Measurements from ENCODE around the gene PDE4DIP. TPM values are rescaled to one million over a fixed set of nuclear protein-coding genes. Genes with fewer than 3 reads are reported as not detected.
"Not testable (repeated sequence)": the region's sequence is repeated elsewhere in the genome, so short reads cannot be mapped to it uniquely, and the experiment has no call there.

Gene PDE4DIP
- polyA plus RNA-seq, 4 donors = 66.4 to 137 (median 114) TPM

- not testable (repeated sequence) for DNase-seq (ENCODE audit: low read depth in 4 of 4, low spot score in 3 of 4)
These were observed 72.0 kb downstream of the PDE4DIP start for GRCh38 chr1:148916222-148916621.

GRCh38 chr1:148916695-148917348, 72.6 kb downstream of the PDE4DIP start:
- DNase-seq (ENCODE audit: low read depth in 4 of 4, low spot score in 3 of 4) = not testable (repeated sequence)

- not testable (repeated sequence) for DNase-seq (ENCODE audit: low read depth in 4 of 4, low spot score in 3 of 4)
These were observed 74.7 kb downstream of the PDE4DIP start for GRCh38 chr1:148918836-148919447.

- DNase-seq (ENCODE audit: low read depth in 4 of 4, low spot score in 3 of 4) = not testable (repeated sequence)
These were observed 76.8 kb downstream of the PDE4DIP start for GRCh38 chr1:148921047-148921446.

GRCh38 chr1:148923798-148924197, 79.6 kb downstream of the PDE4DIP start:
- not testable (repeated sequence) for DNase-seq (ENCODE audit: low read depth in 4 of 4, low spot score in 3 of 4)

GRCh38 chr1:148927645-148928044, 83.4 kb downstream of the PDE4DIP start:
- DNase-seq (ENCODE audit: low read depth in 4 of 4, low spot score in 3 of 4) = not testable (repeated sequence)

- not testable (repeated sequence) for DNase-seq (ENCODE audit: low read depth in 4 of 4, low spot score in 3 of 4)
These were observed 85.0 kb downstream of the PDE4DIP start for GRCh38 chr1:148929253-148929652.

- DNase-seq (ENCODE audit: low read depth in 4 of 4, low spot score in 3 of 4) = not testable (repeated sequence)
These were observed 91.3 kb downstream of the PDE4DIP start for GRCh38 chr1:148935381-148936002.

- DNase-seq (ENCODE audit: low read depth in 4 of 4, low spot score in 3 of 4) = not testable (repeated sequence)
These were observed 98.7 kb downstream of the PDE4DIP start for GRCh38 chr1:148942906-148943305.

GRCh38 chr1:148945130-148945529, 100.9 kb downstream of the PDE4DIP start:
- not testable (repeated sequence) for DNase-seq (ENCODE audit: low read depth in 4 of 4, low spot score in 3 of 4)

GRCh38 chr1:148948768-148949167, 104.5 kb downstream of the PDE4DIP start:
- DNase-seq (ENCODE audit: low read depth in 4 of 4, low spot score in 3 of 4) = not testable (repeated sequence)

- DNase-seq (ENCODE audit: low read depth in 4 of 4, low spot score in 3 of 4) = peak; percentile 60 to 76 (median 67)
These were observed 107.4 kb downstream of the PDE4DIP start for GRCh38 chr1:148951336-148952227.

GRCh38 chr1:148952253-148952937, 108.2 kb downstream of the PDE4DIP start:
- not testable (repeated sequence) for DNase-seq (ENCODE audit: low read depth in 4 of 4, low spot score in 3 of 4)

GRCh38 chr1:148952938-148953616, 108.8 kb downstream of the PDE4DIP start:
- DNase-seq (ENCODE audit: low read depth in 4 of 4, low spot score in 3 of 4) = not testable (repeated sequence)

GRCh38 chr1:148953730-148954129, 109.5 kb downstream of the PDE4DIP start:
- not testable (repeated sequence) for DNase-seq (ENCODE audit: low read depth in 4 of 4, low spot score in 3 of 4)

- not testable (repeated sequence) for DNase-seq (ENCODE audit: low read depth in 4 of 4, low spot score in 3 of 4)
These were observed 114.1 kb downstream of the PDE4DIP start for GRCh38 chr1:148958343-148958742.

- DNase-seq (ENCODE audit: low read depth in 4 of 4, low spot score in 3 of 4) = not testable (repeated sequence)
These were observed 116.2 kb downstream of the PDE4DIP start for GRCh38 chr1:148960212-148961000.

- DNase-seq (ENCODE audit: low read depth in 4 of 4, low spot score in 3 of 4) = not testable (repeated sequence)
These were observed 118.1 kb downstream of the PDE4DIP start for GRCh38 chr1:148962127-148962857.
